Stimulated activated CD4-positive, alpha-beta T cell treated with anti-CD3 and anti-CD28 coated beads, Interleukin-2, amount 100 ng/mL, for 24 hours (primary cell): ENCODE results near the gene ZBED6.
A peak's percentile ranks its signal among the peaks of the same experiment; 100 is the strongest.
"Not testable (repeated sequence)": the region's sequence is repeated elsewhere in the genome, so short reads cannot be mapped to it uniquely, and the experiment has no call there.

Experiments
- DNase-seq, 2 donors: peaks; one replicate each; pipeline ENCODE4 v3.0.0-alpha.2; 2020

Gene ZBED6, protein sequence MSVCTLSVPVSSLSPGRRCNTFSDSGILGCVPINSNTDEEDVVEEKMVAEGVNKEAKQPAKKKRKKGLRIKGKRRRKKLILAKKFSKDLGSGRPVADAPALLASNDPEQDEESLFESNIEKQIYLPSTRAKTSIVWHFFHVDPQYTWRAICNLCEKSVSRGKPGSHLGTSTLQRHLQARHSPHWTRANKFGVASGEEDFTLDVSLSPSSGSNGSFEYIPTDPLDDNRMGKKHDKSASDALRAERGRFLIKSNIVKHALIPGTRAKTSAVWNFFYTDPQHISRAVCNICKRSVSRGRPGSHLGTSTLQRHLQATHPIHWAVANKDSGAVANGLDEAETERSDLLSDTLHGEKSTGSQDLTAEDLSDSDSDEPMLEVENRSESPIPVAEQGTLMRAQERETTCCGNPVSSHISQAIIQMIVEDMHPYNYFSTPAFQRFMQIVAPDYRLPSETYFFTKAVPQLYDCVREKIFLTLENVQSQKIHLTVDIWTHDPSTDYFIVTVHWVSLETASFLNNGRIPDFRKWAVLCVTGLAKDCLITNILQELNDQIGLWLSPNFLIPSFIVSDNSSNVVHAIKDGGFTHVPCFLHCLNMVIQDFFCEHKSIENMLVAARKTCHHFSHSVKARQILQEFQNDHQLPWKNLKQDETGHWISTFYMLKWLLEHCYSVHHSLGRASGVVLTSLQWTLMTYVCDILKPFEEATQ (N-terminal part only)

GRCh38 chr1:203795441-203796235, at the start of gene ZBED6, which contains the start of gene ZC3H11A:
TSS of gene ZBED6 (plus strand) at chr1:203795623. CDS start at chr1:203797523, 1,900 bp downstream.
TSS of gene ZC3H11A (plus strand) at chr1:203795623. CDS start at chr1:203817071, 21,448 bp downstream.
- peak; percentile 97 to 99 for DNase-seq

DNA sequence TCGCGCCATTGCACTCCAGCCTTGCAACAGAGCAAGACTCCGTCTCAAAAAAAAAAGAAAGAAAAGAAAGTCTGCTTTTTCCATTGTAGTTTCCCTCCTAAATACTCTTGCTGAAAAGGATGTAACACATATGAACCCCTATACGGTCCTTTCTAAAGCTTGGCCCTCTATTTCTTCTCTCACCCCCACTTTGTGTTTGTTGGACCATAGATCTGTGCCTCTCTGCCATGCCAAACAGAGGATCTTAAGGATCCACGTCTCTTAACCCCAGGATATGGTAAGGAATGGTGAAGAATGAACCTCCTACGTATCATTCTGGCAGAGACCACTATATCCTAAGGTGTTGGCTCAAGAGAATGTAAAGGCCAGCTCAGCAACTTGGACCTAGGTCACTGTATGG, 49.1 kb upstream of the ZBED6 start:
- no peak for DNase-seq

- no peak for DNase-seq
Measured at GRCh38 chr1:203751051-203751450, 44.4 kb upstream of the ZBED6 start.

- DNase-seq, result not testable (repeated sequence)
Measured at GRCh38 chr1:203751618-203752361, 43.6 kb upstream of the ZBED6 start.

GRCh38 chr1:203754455-203754864, 41.0 kb upstream of the ZBED6 start:
- peak; percentile 21 to 41 for DNase-seq

GRCh38 chr1:203756036-203756435, 39.4 kb upstream of the ZBED6 start:
- DNase-seq, result no peak

DNA sequence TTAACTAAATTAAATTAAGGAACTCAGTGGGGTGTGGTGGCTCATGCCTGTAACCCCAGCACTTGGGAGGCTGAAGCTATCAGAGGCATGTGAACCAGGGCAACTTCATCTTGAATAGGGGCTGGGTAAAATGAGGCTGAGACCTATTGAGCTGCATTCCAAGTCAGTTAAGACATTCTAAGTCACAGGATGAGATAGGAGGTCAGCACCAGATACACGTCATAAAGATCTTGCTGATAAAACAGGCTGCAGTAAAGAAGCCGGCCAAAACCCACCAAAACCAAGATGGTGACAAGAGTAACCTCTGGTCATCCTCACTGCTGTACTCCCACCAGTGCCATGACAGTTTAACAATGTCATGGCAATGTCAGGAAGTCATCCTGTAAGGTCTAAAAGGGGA, 36.7 kb upstream of the ZBED6 start:
- DNase-seq, result not testable (repeated sequence)

- no peak for DNase-seq
Measured at GRCh38 chr1:203760506-203760905, 34.9 kb upstream of the ZBED6 start.

DNA sequence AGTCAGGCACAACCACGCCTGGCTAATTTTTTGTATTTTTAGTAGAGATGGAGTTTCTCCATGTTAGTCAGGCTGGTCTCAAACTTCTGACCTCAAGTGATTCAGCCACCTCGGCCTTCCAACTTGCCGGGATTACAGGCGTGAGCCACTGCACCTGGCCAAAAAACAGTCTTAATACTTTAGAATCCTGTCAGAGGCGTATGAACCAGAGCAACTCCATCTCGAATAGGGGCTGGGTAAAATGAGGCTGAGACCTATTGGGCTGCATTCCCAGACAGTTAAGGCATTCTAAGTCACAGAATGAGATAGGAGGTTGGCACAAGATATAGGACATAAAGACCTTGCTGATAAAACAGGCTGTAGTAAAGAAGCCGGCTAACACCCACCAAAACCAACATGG, 33.5 kb upstream of the ZBED6 start:
- DNase-seq, result not testable (repeated sequence)

DNA sequence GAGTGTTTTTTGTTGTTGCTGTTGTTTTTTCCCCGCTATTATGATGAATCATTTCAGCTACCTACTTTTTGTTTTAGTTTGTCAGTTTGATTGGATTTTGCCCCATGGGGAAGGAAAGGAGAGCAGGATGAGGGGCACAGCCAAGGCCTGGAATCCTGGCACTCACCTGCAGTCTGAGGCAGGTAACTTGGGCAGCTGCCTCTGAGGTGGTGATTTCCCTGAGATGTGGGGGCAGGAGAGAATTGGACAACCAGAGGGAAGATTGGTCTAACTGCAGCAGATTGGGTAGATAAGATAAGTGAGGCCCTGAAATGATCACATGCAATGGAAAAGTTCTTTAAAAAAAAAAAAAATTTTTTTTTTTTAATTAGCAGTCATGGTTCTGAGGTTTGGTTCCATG, 31.9 kb upstream of the ZBED6 start:
- DNase-seq, result no peak

DNA sequence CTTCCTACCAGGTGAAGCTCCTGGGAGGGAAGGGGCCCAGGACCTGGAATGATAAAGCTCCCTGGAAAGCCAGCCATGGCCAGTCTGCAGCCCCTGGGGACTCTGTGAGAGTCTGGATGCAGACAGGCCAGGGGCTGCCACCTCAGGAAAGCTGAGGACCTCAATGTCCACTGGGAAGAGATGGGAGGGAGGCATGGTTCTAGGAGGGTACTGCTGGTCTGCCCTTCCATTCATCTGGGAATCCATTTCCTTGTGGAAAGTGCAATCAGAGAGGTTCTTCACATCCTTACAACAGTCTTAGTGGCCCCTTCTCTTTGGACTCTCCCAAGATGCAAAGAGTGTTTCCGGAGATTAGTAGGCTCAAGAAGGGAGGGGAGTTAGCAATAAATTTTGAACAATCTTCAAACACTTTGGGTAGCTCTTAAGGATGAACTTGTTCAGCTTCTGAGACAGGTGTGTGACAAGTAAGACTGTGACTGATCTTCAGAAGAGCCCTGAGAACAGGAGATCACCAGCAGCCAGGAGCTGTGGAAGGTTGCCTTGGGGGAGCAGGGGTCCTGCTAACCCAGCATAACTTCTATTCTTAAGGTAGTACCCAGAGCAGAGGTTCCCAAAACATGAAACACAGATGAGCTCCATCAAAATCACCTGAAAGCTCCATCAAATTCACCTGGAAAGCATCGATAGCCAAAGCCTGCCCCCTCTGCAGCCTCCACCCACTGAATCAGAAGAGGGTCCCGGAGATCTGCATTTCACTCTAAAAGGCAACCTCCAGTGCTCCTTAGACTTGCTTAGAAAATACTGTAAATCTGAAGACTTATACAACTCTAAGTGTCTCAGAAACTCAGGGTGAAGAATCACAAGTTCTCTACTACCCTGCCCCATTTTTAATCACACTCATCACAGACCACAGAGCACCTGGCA, 31.1 kb upstream of the ZBED6 start:
- no peak for DNase-seq

- peak; percentile 67 to 80 for DNase-seq
Measured at GRCh38 chr1:203765029-203765837, 30.2 kb upstream of the ZBED6 start, which contains the start of gene LAX1. TSS of gene LAX1 (plus strand) at chr1:203765183. CDS start at chr1:203765566, 383 bp downstream.

DNA sequence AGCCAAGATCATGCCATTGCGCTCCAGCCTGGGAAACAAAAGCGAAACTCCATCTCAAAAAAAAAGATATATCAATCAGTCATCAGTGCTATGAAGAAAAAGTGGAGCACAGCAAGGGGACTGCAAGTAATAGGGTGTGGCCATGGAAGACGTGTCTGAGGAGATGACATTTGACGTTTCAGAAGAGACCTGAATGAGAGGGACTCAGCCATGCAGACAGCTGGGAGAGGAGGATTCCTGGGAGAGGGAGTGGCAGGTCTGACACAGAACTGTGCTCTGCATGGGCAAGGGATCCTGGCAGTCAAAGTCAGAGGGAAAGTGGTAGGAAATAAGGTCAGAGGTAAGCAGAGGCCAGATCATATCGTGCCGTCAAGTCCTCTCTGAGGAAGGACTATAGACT, 27.2 kb upstream of the ZBED6 start:
- DNase-seq, result no peak

DNA sequence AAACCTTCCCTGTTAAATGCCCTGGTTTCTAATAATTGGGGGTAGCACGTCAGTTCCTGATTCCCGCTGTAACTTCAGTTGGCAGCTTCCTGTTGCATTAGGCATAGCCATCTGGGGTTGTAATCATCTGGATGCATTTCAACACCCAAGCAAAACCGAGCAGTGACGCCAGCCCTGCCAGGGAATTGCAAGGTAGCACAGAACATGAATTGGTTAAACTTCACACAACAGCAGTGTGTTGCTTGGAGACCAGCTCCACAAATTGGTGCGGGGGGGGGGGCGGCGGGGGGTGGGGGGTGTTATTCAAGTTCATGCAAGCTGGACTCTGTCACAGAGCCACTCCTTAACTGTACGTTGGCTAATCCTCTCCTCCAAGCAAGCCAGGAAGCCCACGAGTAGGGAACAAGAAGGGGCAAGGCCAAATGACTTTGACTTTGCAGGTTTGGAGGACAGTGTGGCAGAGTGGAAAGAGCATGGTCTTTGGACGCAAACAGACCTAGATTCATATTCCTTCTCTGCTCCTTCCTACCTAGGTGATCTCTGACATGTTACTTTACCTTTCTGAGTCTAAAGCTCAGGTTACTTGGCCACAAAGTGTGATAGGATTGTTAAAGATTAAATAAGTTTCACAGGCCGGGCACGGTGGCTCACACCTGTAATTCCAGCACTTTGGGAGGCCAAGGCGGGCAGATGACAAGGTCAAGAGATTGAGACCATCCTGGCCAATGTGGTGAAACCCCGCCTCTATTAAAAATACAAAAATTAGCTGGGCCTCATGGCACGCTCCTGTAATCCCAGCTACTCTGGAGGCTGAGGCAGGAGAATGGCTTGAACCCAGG, 25.7 kb upstream of the ZBED6 start:
- DNase-seq, result no peak

DNA sequence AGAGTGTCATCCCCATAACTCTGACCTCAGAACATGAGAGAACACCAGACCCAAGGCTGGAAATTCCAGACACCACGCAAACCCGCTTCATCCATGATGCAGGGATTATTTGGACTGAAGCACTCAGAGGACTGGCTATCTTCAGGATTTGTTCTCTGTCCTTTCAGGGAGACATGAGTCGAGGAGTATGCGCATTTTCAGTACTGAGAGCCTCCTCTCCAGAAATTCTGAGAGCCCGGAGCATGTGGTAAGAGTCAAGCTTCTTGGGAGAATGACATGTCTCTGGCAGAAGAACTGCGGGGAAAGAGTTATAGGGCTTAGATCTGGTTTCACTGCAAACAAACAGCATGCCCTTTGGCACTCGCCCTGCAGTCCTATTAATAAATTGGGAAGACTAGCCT, 23.5 kb upstream of the ZBED6 start:
- no peak for DNase-seq

GRCh38 chr1:203772836-203773235, 22.6 kb upstream of the ZBED6 start:
- no peak for DNase-seq

DNA sequence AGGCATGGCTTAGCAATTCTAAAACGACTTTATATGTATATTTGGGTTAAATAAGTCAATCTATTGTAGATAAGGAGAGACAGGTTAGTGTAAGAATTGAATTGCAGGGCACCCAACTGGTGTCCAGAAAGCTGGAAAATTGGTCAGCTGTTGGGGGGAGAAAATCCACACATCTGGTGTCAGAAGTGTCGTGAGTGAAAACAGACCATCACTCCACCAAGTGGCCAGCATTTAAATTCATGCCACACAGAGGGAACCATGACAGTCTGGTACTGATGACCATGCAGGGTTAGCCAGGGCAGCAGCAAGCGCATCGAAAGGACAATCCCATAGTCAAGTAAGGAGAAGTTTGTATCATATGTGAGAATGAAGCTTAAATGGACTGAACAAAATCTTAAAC, 18.8 kb upstream of the ZBED6 start:
- DNase-seq, result no peak

GRCh38 chr1:203777596-203777995, 17.8 kb upstream of the ZBED6 start:
- no peak for DNase-seq

GRCh38 chr1:203778146-203778545, 17.3 kb upstream of the ZBED6 start:
- DNase-seq, result no peak
